ENCODE measurements around the gene FBXO17.
A peak's percentile ranks its signal among the peaks of the same experiment; 100 is the strongest.

Gene FBXO17

GRCh38 chr19:38915329-38916321 lies 59.9 kb downstream of the FBXO17 start:
- DNase-seq = no peak

GRCh38 chr19:38913958-38914357 lies 61.6 kb downstream of the FBXO17 start:
- no peak for DNase-seq

GRCh38 chr19:38912600-38913514 lies 62.7 kb downstream of the FBXO17 start:
- no peak for DNase-seq

DNA sequence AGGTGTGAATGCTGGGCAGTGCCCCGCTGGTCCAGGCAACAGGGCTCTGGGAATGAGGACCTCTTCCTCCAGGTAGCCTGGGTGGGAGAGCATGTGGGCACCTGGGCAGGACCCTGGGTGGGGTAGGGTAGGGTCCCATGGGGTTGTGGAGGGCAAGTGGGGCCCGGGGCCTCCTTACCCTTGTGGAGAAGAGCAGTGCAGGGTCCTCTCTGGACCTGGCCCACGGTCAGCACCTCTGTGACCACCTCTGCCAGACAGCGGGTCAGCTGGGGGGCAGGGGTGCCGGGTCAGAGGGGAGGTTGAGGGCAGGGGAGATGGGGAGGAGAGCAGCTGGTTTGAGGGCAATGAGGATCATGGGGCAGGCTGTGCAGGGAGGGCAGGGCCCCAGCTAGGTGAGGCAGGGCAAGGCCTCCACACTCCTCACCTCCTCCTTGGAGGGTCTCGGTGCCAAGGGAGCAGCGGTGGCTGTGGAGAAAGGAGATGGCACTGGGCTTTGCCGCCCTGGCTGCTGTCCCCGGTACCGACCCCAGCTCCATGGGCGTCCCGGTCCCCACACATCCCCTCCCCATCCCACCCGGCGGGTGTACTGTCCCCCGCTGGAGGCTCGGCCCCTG lies 64.0 kb downstream of the FBXO17 start:
- no peak for DNase-seq

- DNase-seq = no peak
Measured at GRCh38 chr19:38910488-38910887, 65.1 kb downstream of the FBXO17 start.

GRCh38 chr19:38908911-38909310 lies 66.6 kb downstream of the FBXO17 start:
- DNase-seq = no peak

DNA sequence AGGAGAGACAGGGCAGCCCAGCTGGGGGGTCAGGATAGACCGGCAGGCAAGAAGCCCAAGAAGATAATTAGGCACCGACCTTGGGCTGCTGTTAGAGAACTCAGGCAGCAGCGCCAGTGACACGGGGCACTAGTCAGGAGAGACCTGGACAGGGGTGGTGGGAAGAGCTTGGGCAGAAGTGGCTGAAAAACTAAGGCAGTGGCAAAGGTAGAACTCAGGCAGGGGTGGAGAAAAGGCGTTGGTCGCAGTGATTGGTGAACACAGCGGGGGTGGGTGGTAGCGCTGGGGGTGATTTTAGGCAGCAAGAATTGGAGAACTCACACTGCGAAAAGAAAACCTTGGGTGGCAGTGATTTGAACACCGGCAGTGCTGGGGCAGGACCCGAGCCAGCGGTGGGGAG lies 67.9 kb downstream of the FBXO17 start:
- no peak for DNase-seq

GRCh38 chr19:38907227-38907626 lies 68.3 kb downstream of the FBXO17 start:
- no peak for DNase-seq

DNA sequence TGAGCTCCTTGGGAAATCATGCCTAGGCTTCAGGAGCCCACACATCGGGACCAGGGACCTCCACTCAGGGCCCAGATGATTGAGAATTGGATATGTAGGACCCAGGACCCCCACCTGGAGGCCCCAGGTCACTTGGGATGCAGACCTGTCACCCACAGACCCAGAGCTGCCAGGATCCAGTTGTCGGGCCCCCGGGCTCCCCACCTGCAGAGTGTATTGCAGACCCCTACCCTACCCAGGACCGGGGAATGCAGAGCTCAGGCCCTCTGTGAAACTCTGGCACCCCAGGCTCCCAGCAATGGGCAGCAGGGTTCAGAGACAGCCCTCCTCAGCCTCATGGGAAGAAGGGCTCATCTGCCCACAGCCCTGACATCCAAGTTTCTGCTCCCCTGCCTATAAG lies 69.9 kb downstream of the FBXO17 start:
- no peak for DNase-seq

DNA sequence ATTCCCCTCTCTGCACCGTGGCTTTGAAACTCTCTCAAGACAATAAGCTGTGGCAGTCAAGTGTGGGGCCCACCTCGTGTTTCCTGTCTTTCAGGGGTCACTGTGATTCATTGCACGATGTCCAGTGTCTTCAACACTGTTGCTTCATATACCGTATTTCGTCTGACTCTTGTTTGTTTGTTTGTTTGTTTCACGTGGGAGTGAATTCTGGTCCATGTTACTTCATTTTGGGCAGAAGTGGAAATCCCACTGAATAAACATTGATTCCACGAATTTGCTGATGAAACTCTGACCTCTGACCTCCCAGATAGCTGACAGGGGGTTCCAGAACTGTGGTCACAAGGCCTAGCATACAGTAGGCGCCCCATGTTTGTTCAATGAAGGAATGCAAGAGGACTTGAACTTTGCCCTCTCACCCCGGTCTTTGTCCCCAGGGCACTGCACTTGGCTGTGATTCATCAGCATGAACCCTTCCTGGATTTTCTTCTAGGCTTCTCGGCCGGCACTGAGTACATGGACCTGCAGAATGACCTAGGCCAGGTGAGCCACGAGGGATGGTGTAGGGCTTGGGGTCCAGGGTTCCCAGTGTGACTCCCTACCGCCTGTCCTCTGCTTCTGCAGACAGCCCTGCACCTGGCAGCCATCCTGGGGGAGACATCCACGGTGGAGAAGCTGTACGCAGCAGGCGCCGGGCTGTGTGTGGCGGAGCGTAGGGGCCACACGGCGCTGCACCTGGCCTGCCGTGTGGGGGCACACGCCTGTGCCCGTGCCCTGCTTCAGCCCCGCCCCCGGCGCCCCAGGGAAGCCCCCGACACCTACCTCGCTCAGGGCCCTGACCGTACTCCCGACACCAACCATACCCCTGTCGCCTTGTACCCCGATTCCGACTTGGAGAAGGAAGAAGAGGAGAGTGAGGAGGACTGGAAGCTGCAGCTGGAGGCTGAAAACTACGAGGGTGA lies 70.7 kb downstream of the FBXO17 start:
- DNase-seq = no peak

- DNase-seq = no peak
Measured at GRCh38 chr19:38901683-38902082, 73.9 kb downstream of the FBXO17 start.

DNA sequence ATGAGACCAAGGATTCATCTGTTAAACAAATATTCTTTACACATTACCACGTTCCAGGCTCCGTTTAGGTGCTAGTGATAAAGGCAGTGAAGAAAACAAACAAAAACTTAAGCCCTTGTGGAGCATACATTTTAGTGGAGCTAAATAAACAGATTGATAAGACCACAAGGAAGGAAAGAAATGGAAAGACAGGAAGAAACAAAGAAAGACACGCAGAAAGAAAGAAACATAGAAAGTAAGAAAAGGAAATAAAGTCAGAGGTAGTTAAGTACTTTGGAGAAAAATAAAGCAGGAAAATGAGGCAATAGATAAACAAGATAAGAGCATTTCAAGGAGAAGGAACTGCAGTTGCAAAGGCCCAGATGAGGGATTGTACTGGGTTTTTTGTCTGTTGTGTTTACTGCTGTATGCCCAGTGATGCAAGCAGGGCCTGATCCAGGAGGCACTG lies 74.8 kb downstream of the FBXO17 start:
- DNase-seq = no peak

GRCh38 chr19:38900202-38900629 lies 75.3 kb downstream of the FBXO17 start:
- no peak for DNase-seq

DNA sequence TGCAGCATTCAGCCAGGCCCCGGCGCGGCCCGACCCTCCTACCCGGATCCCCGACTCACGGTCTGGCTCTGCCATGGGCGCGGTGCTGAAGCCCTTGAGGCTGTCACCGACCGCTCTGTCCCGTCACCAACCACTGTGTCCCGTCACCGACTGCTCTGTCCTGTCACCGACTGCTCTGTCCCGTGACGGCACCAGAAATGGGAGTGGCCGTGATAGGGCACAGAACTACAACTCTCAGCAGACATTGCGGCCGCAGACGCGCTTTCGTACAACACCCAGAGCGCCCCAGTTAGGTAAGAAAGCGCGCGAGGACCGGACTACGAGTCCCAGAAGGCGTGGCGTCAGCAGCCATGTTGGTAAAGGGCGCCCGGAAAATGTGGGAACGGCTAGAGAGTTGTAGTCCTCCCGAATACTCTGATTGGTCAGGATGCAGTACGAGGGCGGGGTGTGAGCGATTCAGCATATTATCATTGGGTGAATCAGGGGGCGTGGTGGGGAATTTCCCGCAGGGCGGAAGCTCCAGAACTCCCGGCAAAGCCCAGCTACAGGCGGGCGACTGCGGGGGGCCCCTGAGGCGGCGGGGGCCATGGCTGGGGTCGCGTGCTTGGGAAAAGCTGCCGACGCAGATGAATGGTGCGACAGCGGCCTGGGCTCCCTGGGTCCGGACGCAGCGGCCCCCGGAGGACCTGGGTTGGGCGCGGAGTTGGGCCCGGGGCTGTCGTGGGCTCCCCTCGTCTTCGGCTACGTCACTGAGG lies 75.9 kb downstream of the FBXO17 start, which contains the start of the genes NFKBIB and SIRT2:
Gene NFKBIB (plus strand): TSS at position 523 of the 755 bp plus-strand sequence. CDS start 64 bp downstream, at position 587.
Gene SIRT2 (minus strand): TSS at position 172 of the 755 bp plus-strand sequence. CDS start 97 bp downstream, at position 75.
- peak; percentile 98 to 99 for DNase-seq

DNA sequence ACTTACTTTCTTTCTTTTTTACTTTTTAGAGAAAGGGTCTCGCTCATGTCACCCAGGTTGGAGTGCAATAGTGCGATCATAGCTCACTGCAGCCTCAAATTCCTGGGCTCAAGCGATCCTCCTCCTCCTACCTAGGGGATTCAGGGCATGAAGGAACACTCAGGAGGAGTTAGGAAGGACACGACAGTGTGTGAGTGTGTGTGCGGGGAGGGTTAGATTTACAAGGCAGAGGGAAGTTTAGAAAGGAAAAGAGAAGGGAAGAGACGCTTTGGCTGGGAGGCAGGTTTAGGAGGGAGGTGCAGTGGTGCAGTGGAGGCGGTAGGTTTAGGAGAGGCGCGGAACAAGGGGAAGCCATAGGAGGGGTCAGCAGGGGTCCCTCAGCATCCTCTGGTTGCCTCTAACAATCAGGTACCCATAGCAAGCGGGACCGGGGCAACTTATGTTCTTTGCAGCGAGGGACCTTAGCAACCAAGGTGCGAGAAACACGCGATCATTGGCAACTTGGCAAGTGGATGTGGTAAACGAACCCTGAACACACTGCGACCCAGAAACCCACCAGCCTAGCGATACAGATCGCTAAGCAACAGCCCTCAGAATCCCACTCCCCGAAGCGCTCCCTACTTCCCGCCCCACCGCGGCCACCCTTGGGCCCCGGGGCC lies 76.6 kb downstream of the FBXO17 start:
- DNase-seq = peak in 1 of 2 donors; percentile 11

DNA sequence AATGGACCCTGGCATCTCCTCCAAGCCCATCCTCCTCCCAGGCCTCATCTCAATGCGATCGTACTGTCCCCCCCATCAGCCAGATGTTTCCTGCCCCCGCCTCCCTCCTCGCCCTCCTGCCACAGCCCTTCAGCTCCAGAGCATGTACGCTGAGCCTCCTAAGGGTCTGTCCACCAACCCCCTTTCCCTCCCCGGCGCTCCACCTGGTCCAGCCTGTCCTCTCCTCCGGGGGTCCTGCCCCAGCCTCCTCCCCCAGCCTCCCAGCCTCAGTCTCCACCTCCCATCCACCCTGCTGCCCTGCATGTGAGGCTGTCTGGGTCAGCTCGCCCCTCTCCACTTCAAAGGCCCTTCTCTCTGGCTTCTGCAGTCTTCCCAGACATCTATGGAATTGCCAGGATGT lies 80.6 kb downstream of the FBXO17 start:
- no peak for DNase-seq

DNA sequence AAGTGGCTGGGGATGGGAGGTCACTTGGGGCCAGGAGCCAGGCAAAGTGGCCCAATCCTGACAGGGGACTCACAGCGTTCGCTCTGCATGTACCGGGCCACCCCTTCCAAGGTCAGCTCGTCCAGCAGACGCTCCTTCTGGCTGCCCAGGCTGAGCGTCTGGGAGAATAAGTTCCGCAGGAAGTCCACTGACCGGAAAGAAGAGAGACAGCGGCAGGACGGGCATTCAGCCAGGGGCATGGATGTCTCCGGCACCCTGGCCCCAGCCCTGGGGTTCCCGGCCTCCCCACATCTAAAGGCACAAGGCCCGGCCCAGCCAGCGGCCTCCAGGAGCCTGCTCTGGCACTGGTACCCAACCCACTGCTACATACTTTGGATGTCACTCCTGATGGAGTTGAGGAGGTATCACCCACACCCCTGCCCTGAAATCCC lies 82.2 kb downstream of the FBXO17 start:
- DNase-seq = no peak

DNA sequence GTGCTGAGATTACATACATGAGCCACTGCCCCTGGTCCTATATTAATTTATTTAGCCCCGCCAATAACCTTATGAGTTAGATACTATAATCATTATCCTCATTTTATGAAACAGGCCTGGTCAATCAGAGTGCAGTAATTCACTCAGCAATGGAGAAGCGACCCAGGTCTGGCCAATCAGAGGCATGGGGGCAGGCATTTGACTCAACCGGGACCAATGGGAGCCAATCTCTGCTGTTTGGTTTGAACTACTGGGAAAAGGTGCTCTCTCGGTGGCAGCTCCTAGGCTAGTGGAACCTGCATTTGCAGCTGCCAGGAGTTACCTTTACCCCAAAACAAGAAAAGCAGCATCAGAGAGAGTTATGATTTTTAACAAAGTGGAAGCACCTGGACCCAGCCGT lies 82.7 kb downstream of the FBXO17 start:
- no peak for DNase-seq

DNA sequence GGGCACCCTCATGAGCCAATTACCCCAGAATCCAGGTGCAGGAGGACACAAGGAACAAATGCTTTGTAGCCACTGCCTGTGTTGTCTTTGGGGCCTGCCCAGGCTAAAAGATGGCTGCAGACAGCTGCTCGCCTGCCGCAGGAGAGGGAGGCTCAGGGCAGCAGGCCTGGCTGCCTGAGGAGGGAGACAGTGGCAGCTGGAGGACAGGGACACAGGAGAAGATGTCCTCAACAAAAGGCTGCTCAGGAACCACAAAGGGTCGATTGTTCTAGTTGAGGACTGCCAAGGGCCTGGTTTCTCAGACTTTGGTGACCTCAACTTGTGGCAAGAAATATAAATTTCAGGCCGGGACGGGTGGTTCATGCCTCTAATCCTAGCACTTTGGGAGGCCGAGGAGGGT lies 83.8 kb downstream of the FBXO17 start:
- no peak for DNase-seq
